Pancreas (tissue), 10 donors: ENCODE measurements around the gene PLVAP. TPM values are rescaled to one million over a fixed set of nuclear protein-coding genes. Genes with fewer than 3 reads are reported as not detected.
A peak's percentile ranks its signal among the peaks of the same experiment; 100 is the strongest.

Experiments
- ATAC-seq, 4 donors: fragments of 200-7000 bp; cut with Tn5 transposase; one replicate each; pipeline versions ENCODE4 v1.8.0 to v1.9.1; 2020; ENCODE audit warnings: mild to moderate bottlenecking in 4 of 4, moderate library complexity in 4 of 4
- DNase-seq, 6 donors: peaks; one replicate each; pipeline ENCODE4 v3.0.0-alpha.2; 2020
- FAIRE-seq: peaks from 2 replicates; lab custom pipeline; 2012; peaks lifted over from hg19 to GRCh38; lab: Jason Lieb, UNC
- H3K27ac ChIP-seq, 4 donors: fragments of 200-600 bp; sonication (generic); 1 replicate in 3 of 4; 2 replicates in 1 of 4; pipeline versions ENCODE4 v1.5.0 to v1.8.0; 2020
- H3K27me3 ChIP-seq, 4 donors: fragments of 200-600 bp; one replicate each; pipeline ENCODE4 v1.8.0; 2021
- H3K36me3 ChIP-seq, 3 donors: fragments of 200-600 bp; sonication (generic) in 1 of 3; one replicate each; pipeline versions ENCODE4 v1.5.0 to v1.8.0; 2020 to 2021
- H3K4me1 ChIP-seq, 3 donors: fragments of 200-600 bp; one replicate each; pipeline ENCODE4 v1.8.0; 2021
- H3K4me3 ChIP-seq, 4 donors: fragments of 200-600 bp; sonication (generic) in 2 of 4; one replicate each; pipeline versions ENCODE4 v1.5.0 to v1.8.0; 2020 to 2021
- H3K9me3 ChIP-seq, 4 donors: fragments of 200-600 bp; one replicate each; pipeline ENCODE4 v1.8.0; 2021
- WGBS, 2 donors: extraction: QIAGEN DNeasy Blood & Tissue Kit; methylation state at CpG; one replicate each; pipeline ENCODE4 v1.1.7; 2013; 5-methylcytosine and 5-hydroxymethylcytosine counted together
- intact Hi-C, 3 donors: fragments of 100-400 bp; cut with DNase I; formaldehyde crosslinking; loops; one replicate each; pipeline versions ENCODE4 v1.11.1 to v1.14.2; 2022
- polyA plus RNA-seq, 2 donors: library from polyadenylated mRNA; stranded (reverse); fragments of 200-250 nt; gene quantifications; one replicate each; pipeline ENCODE4 v1.2.3, GENCODE V29; 2013
- total RNA-seq, 6 donors: library from RNA; stranded (reverse); fragmentation: NEBNext Ultra II Directional in 4 of 6; extraction: Animal tissue kit (Norgen Biotek cat#: 25700) in 4 of 6; gene quantifications; one replicate each; pipeline versions ENCODE4 v1.2.1 to v1.2.4, GENCODE V29; 2021 to 2023
- TF ChIP-seq, protein P1 (sequence below), 4 donors: fragments of 200-600 bp; sonication (generic) in 3 of 4; IDR thresholded peaks; one replicate each; pipeline versions ENCODE4 v1.5.0 to v1.8.0; 2021; ENCODE audit warnings: antibody characterized with exemption in 4 of 4
- donor health status: healthy with polysubstance abuse.
- donor health status: DM: no; HTN: no; CAD: no; lungs with moderate emphysema.
- donor health status: DM: no; HTN: no; CAD: no.
- donor health status: control.
- donor health status: control.
- donor health status: Bipolar disorder and iron deficiency.
- donor health status: DM: yes; HTN: yes; CAD: no.
- donor health status: DM: no; HTN: no; CAD: no.
- donor health status: DM: no; HTN: no; CAD: no.
- donor health status: DM: yes; HTN: yes; CAD: no.

Gene PLVAP
- total and polyA plus RNA-seq, 8 donors = 32.0 to 87.6 (median 69.1) TPM

GRCh38 chr19:17339088-17339741, 37.9 kb downstream of the PLVAP start:
- DNase-seq = peak in 2 of 6 donors; percentile 55 to 79
- H3K9me3 ChIP-seq = no peaks in the 10 kb centered on the region
- no peaks in the 10 kb centered on the region for H3K27me3 ChIP-seq
- intact Hi-C loops = no loop called here
- H3K4me1 ChIP-seq = peaks cover 0 to 12% (median 10%) of the 10 kb centered on the region in 3 donors
- 89 to 91% methylated on average over 34 of the region's 34 CpGs for WGBS, 2 donors
- no peak overlapping the region for H3K27ac ChIP-seq
- TF ChIP-seq, protein P1, sequence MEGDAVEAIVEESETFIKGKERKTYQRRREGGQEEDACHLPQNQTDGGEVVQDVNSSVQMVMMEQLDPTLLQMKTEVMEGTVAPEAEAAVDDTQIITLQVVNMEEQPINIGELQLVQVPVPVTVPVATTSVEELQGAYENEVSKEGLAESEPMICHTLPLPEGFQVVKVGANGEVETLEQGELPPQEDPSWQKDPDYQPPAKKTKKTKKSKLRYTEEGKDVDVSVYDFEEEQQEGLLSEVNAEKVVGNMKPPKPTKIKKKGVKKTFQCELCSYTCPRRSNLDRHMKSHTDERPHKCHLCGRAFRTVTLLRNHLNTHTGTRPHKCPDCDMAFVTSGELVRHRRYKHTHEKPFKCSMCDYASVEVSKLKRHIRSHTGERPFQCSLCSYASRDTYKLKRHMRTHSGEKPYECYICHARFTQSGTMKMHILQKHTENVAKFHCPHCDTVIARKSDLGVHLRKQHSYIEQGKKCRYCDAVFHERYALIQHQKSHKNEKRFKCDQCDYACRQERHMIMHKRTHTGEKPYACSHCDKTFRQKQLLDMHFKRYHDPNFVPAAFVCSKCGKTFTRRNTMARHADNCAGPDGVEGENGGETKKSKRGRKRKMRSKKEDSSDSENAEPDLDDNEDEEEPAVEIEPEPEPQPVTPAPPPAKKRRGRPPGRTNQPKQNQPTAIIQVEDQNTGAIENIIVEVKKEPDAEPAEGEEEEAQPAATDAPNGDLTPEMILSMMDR (IDR thresholded peaks at IDR 0.05) = no peak
- H3K4me3 ChIP-seq = no peak overlapping the region
- ATAC-seq = no peak
- no peaks in the 10 kb centered on the region for H3K36me3 ChIP-seq
- no peak for FAIRE-seq

- no peak for ATAC-seq
- FAIRE-seq = no peak
- H3K4me3 ChIP-seq = peak overlapping the region in 1 of 4 donors; percentile 73
- intact Hi-C loops = no loop called here
- no peak overlapping the region for H3K27ac ChIP-seq
- WGBS, 2 donors = 92% methylated on average over 30 of the region's 30 CpGs
- TF ChIP-seq, protein P1 (IDR thresholded peaks at IDR 0.05) = no peak
- H3K4me1 ChIP-seq = peaks cover 0 to 16% (median 15%) of the 10 kb centered on the region in 3 donors
- peak in 3 of 6 donors; percentile 63 to 81 (median 70) for DNase-seq
- no peaks in the 10 kb centered on the region for H3K27me3 ChIP-seq
- H3K9me3 ChIP-seq = no peaks in the 10 kb centered on the region
- no peaks in the 10 kb centered on the region for H3K36me3 ChIP-seq
Measured at GRCh38 chr19:17338433-17339078, 38.6 kb downstream of the PLVAP start.

- H3K27me3 ChIP-seq = no peaks in the 10 kb centered on the region
- H3K27ac ChIP-seq = peak overlapping the region in 2 of 4 donors; percentile 89 to 91
- no peaks in the 10 kb centered on the region for H3K9me3 ChIP-seq
- DNase-seq (peak in 2 of 6 donors; percentile 67 to 81), ATAC-seq (no peak), FAIRE-seq (no peak)
- intact Hi-C loops = no loop called here
- 6 to 8% methylated on average over 48 to 50 of the region's 50 CpGs for WGBS, 2 donors
- H3K36me3 ChIP-seq = no peaks in the 10 kb centered on the region
- H3K4me3 ChIP-seq = peak overlapping the region; percentile 33 to 77 (median 71)
- TF ChIP-seq, protein P1 (IDR thresholded peaks at IDR 0.05) = no peak
- H3K4me1 ChIP-seq = peaks cover 0 to 16% (median 15%) of the 10 kb centered on the region in 3 donors
Measured at GRCh38 chr19:17337675-17338432, 39.3 kb downstream of the PLVAP start.

DNA sequence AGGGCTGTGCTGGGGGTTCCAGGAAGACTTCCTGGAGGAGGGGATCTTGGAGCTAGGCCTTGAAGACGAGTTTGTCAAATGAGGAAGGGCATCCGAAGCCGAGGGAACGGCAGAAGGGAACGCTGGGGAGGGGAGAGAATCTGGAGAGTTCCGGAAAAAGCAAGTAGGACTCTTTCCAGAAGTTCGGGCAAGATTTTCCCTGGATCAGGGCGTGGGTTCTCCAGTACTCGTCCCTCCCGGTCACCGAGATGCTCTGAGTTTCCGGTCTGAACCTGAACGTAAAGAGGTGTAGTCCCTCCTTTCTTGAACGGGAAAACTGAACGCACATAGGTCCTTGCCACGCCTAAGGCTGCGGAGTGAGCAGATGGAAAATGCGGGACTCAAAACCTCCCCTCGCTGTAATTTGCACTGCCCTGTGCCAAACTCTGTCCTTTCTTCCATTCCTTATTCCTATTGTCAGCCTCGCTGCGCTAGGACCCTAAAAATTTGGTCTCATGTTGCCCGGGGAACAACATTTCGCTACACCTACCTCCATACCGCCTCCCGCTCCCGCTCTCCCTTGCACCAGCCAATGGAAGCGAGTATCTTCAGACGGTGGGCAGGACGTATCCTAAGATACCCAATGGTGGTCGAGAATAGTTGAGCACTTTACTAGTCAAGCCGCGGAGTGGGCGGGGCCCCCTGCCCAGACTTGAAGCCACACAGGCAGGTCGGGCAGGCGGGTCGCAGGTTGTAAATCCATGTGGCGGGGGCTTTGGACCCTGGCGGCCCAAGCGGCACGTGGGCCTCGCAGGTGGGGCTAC, 40.1 kb downstream of the PLVAP start, which contains the start of gene GTPBP3:
Gene GTPBP3, plus strand, starts transcription at position 682 of the 803 bp plus-strand sequence. Its CDS starts 59 bp downstream, at position 741.
- TF ChIP-seq, protein P1 (IDR thresholded peaks at IDR 0.05) = no peak
- H3K27me3 ChIP-seq = no peaks in the 10 kb centered on the region
- H3K27ac ChIP-seq = peak within 1 kb of the TSS; percentile 61 to 91 (median 82)
- DNase-seq = peak; percentile 93 to 98 (median 96)
- no peaks in the 10 kb centered on the region for H3K9me3 ChIP-seq
- no peaks in the 10 kb centered on the region for H3K36me3 ChIP-seq
- peak; percentile 83 to 93 (median 88) for ATAC-seq
- intact Hi-C loops = no loop called here
- peaks cover 0 to 16% (median 15%) of the 10 kb centered on the region in 3 donors for H3K4me1 ChIP-seq
- H3K4me3 ChIP-seq = peak within 1 kb of the TSS; percentile 33 to 77 (median 71)
- peak; percentile 59 for FAIRE-seq
- 0 to 1% methylated on average over 41 of the region's 41 CpGs for WGBS, 2 donors
